HG03066 (cell line): Measurements from ENCODE around the gene HORMAD1.
"Not testable (repeated sequence)": the region's sequence is repeated elsewhere in the genome, so short reads cannot be mapped to it uniquely, and the experiment has no call there.

Experiments
- ATAC-seq: cut with Tn5 transposase; IDR thresholded peaks from one replicate; pipeline ENCODE4 v1.9.1; 2021; ENCODE audit warnings: low read depth; ENCODE audit not compliant: unreplicated experiment

Gene HORMAD1

GRCh38 chr1:150703427-150703826, 17.3 kb downstream of the HORMAD1 start:
- no peak for ATAC-seq

GRCh38 chr1:150696995-150697927, 23.4 kb downstream of the HORMAD1 start, which contains the start of gene GOLPH3L:
Gene GOLPH3L, minus strand, starts transcription at chr1:150697154. Its CDS starts 2,316 bp downstream, at chr1:150694838.
- ATAC-seq = peak; percentile 99

GRCh38 chr1:150696590-150696989, 24.1 kb downstream of the HORMAD1 start:
- no peak for ATAC-seq

GRCh38 chr1:150696162-150696561, 24.5 kb downstream of the HORMAD1 start:
- ATAC-seq = no peak

- ATAC-seq = no peak
These were observed 25.1 kb downstream of the HORMAD1 start for GRCh38 chr1:150695561-150695960.

GRCh38 chr1:150692720-150693119, 28.0 kb downstream of the HORMAD1 start:
- ATAC-seq = no peak

- no peak for ATAC-seq
These were observed 31.9 kb downstream of the HORMAD1 start for GRCh38 chr1:150688763-150689162.

GRCh38 chr1:150686275-150686674, 34.4 kb downstream of the HORMAD1 start:
- ATAC-seq = no peak

- ATAC-seq = no peak
These were observed 36.8 kb downstream of the HORMAD1 start for GRCh38 chr1:150683914-150684313.

- no peak for ATAC-seq
These were observed 41.7 kb downstream of the HORMAD1 start for GRCh38 chr1:150678988-150679387.

GRCh38 chr1:150674881-150675280, 45.8 kb downstream of the HORMAD1 start:
- ATAC-seq = no peak

- no peak for ATAC-seq
These were observed 57.4 kb downstream of the HORMAD1 start for GRCh38 chr1:150663321-150663720.

GRCh38 chr1:150662811-150663210, 57.9 kb downstream of the HORMAD1 start:
- no peak for ATAC-seq

GRCh38 chr1:150661156-150661555, 59.5 kb downstream of the HORMAD1 start:
- ATAC-seq = no peak

GRCh38 chr1:150660584-150660983, 60.1 kb downstream of the HORMAD1 start:
- no peak for ATAC-seq

GRCh38 chr1:150657064-150657463, 63.6 kb downstream of the HORMAD1 start:
- ATAC-seq = not testable (repeated sequence)

- not testable (repeated sequence) for ATAC-seq
These were observed 66.1 kb downstream of the HORMAD1 start for GRCh38 chr1:150654635-150655034.

GRCh38 chr1:150650193-150650592, 70.5 kb downstream of the HORMAD1 start:
- ATAC-seq = no peak

- ATAC-seq = no peak
These were observed 71.1 kb downstream of the HORMAD1 start for GRCh38 chr1:150649441-150650075.
